Smooth muscle cell of the pulmonary artery (primary cell): ENCODE results near the gene TAF4B. TPM values are rescaled to one million over a fixed set of nuclear protein-coding genes. Genes with fewer than 3 reads are reported as not detected.

Experiments
- total RNA-seq: library from RNA; depleted of rRNA; stranded (reverse); fragments of >200 nt; gene quantifications from 2 replicates; pipeline ENCODE4 v1.2.3, GENCODE V29; 2014

TAF4B gene, protein sequence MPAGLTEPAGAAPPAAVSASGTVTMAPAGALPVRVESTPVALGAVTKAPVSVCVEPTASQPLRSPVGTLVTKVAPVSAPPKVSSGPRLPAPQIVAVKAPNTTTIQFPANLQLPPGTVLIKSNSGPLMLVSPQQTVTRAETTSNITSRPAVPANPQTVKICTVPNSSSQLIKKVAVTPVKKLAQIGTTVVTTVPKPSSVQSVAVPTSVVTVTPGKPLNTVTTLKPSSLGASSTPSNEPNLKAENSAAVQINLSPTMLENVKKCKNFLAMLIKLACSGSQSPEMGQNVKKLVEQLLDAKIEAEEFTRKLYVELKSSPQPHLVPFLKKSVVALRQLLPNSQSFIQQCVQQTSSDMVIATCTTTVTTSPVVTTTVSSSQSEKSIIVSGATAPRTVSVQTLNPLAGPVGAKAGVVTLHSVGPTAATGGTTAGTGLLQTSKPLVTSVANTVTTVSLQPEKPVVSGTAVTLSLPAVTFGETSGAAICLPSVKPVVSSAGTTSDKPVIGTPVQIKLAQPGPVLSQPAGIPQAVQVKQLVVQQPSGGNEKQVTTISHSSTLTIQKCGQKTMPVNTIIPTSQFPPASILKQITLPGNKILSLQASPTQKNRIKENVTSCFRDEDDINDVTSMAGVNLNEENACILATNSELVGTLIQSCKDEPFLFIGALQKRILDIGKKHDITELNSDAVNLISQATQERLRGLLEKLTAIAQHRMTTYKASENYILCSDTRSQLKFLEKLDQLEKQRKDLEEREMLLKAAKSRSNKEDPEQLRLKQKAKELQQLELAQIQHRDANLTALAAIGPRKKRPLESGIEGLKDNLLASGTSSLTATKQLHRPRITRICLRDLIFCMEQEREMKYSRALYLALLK
- total RNA-seq: 2.7 and 3.3 TPM in 2 replicates

DNA sequence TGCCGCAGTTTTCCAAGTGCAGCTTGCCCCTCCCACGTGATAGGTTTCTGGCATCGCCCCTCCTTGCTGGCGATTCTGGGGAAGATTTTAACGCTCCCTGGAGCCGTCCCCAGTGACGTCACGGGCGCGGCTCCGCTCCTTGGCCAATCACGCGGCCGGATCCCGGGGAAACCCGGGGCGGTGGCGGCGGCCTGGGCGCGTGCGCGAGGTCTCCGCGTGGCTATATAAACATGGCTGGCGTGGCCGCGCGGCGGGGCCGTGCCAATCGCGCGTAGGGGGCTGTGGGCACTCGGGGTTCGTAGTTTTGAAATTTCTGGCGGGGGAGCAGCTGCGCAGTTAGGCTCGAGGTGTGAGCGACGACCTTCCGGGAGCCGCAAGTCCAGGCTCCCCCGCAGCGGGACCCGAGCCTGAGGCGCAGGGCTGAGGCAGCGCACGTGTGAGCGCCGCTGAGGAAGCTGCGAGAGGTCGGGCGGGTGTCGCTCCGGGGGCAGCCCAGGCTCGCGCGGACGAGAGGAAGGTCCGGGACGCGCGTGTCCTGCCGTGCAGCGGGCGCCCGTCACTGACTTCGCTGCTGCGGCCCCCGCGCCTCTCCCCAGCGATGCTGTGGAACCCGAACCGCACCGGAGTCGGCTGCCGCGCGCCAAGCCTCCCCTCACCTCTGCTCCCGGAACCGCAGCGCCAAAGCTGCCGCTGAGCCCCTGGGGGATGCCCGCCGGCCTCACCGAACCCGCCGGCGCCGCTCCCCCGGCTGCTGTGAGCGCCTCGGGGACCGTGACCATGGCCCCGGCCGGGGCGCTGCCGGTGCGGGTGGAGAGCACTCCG is at the start of gene TAF4B:
TAF4B (plus strand) TSS at position 217 of the 822 bp plus-strand sequence; CDS start at position 706, 489 bp downstream.

Other genes with a start within 250 kb of the TAF4B start
- gene SS18, start 135.8 kb upstream of the TAF4B start, total RNA-seq: 113 and 124 TPM in 2 replicates
- not detected in 2 replicates for gene PSMA8, start 92.6 kb upstream of the TAF4B start, total RNA-seq